OCI-LY7 (cell line): ENCODE measurements around the gene CALN1.

Source experiments
- EZH2phosphoT487 ChIP-seq: fragments of 200-600 bp; sonication (generic); IDR thresholded peaks from 2 replicates; pipeline ENCODE4 v1.6.1; 2018; ENCODE audit warnings: low read depth, borderline replicate concordance, mild to moderate bottlenecking, mixed run types, antibody characterized with exemption, low read length, moderate library complexity, mixed read lengths
- TF ChIP-seq, protein P1 (sequence below): fragments of 200-600 bp; sonication (generic); conservative IDR thresholded peaks from 2 replicates; pipeline ENCODE4 v1.5.1; 2014; ENCODE audit warnings: mild to moderate bottlenecking, antibody characterized with exemption, low read length, moderate library complexity, mixed read lengths

DNA sequence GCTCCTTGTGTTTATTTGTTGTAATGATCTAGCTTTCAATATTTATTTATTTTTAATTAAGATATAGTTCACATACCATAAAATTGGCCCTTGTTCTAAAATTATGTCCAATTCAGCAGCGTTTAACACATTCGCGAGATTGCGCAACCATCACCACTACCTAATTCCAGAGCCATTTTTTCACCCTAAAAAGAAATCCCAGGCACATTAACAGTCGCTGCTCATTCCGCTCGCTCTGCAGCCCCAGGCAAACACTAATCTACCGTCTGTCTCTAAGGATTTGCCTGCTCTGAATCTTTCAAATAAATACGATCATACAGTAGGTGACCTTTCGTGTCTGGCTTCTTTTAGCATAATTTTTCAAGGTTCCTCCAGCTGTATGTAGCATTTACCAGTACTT, 616.7 kb downstream of the CALN1 start:
- TF ChIP-seq, protein P1, sequence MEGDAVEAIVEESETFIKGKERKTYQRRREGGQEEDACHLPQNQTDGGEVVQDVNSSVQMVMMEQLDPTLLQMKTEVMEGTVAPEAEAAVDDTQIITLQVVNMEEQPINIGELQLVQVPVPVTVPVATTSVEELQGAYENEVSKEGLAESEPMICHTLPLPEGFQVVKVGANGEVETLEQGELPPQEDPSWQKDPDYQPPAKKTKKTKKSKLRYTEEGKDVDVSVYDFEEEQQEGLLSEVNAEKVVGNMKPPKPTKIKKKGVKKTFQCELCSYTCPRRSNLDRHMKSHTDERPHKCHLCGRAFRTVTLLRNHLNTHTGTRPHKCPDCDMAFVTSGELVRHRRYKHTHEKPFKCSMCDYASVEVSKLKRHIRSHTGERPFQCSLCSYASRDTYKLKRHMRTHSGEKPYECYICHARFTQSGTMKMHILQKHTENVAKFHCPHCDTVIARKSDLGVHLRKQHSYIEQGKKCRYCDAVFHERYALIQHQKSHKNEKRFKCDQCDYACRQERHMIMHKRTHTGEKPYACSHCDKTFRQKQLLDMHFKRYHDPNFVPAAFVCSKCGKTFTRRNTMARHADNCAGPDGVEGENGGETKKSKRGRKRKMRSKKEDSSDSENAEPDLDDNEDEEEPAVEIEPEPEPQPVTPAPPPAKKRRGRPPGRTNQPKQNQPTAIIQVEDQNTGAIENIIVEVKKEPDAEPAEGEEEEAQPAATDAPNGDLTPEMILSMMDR: no peak
- no peak for TF ChIP-seq EZH2phosphoT487
